GM19043 (cell line): ENCODE results near the gene ERCC5.

ENCODE experiments used
- ATAC-seq: cut with Tn5 transposase; IDR thresholded peaks from one replicate; pipeline ENCODE4 v1.9.1; 2021; ENCODE audit warnings: low read depth; ENCODE audit not compliant: unreplicated experiment

The ERCC5 gene

GRCh38 chr13:102914339-102914930, 68.6 kb downstream of the ERCC5 start:
- ATAC-seq, result no peak

- no peak for ATAC-seq
These were observed 69.6 kb downstream of the ERCC5 start for GRCh38 chr13:102915393-102915930.

GRCh38 chr13:102917019-102917418, 71.2 kb downstream of the ERCC5 start:
- ATAC-seq, result no peak

GRCh38 chr13:102922184-102922583, 76.4 kb downstream of the ERCC5 start:
- ATAC-seq, result no peak
